GM23338 (cell line): ENCODE measurements around the gene LRMDA. TPM values are rescaled to one million over a fixed set of nuclear protein-coding genes. Genes with fewer than 3 reads are reported as not detected.

Source experiments
- ATAC-seq: fragments of 200-7000 bp; cut with Tn5 transposase; 3 replicates; pipeline ENCODE4 v1.9.1; 2020
- DNase-seq: peaks from one replicate; pipeline ENCODE4 v3.0.0-alpha.2; 2015; ENCODE audit warnings: low spot score
- H2AFZ ChIP-seq: fragments of 200-600 bp; sonication (generic); 2 replicates; pipeline ENCODE4 v1.8.0; 2016; ENCODE audit warnings: antibody characterized with exemption, mild to moderate bottlenecking, moderate library complexity
- H3F3A ChIP-seq: fragments of 200-600 bp; sonication (generic); replicated peaks from 2 replicates; pipeline ENCODE4 v1.8.0; 2017; ENCODE audit warnings: antibody characterized with exemption, mixed run types, low read depth
- H3K27ac ChIP-seq: fragments of 200-600 bp; sonication (generic); 2 replicates; pipeline ENCODE4 v1.6.1; 2016; ENCODE audit warnings: low read depth
- H3K27me3 ChIP-seq: fragments of 200-600 bp; sonication (generic); 2 replicates; pipeline ENCODE4 v1.8.0; 2016; ENCODE audit warnings: mild to moderate bottlenecking, mixed run types, moderate library complexity; ENCODE audit not compliant: insufficient read depth
- H3K36me3 ChIP-seq: fragments of 200-600 bp; sonication (generic); 2 replicates; pipeline ENCODE4 v1.8.0; 2016; ENCODE audit warnings: mild to moderate bottlenecking; ENCODE audit not compliant: insufficient read depth
- H3K4me1 ChIP-seq: fragments of 200-600 bp; sonication (generic); 2 replicates; pipeline ENCODE4 v1.8.0; 2016; ENCODE audit warnings: mild to moderate bottlenecking, moderate library complexity; ENCODE audit not compliant: insufficient read depth
- H3K4me2 ChIP-seq: fragments of 200-600 bp; sonication (generic); 2 replicates; pipeline ENCODE4 v1.7.1; 2017; ENCODE audit warnings: mixed run types
- H3K4me3 ChIP-seq: fragments of 200-600 bp; sonication (generic); 2 replicates; pipeline ENCODE4 v1.6.1; 2016; ENCODE audit warnings: mixed run types
- H3K79me2 ChIP-seq: fragments of 200-600 bp; sonication (generic); replicated peaks from 2 replicates; pipeline ENCODE4 v1.8.0; 2017; ENCODE audit warnings: mild to moderate bottlenecking; ENCODE audit not compliant: insufficient read depth
- H3K9me2 ChIP-seq: fragments of 200-600 bp; sonication (generic); 2 replicates; pipeline ENCODE4 v1.8.0; 2017; ENCODE audit not compliant: insufficient read depth
- H4K20me1 ChIP-seq: fragments of 200-600 bp; sonication (generic); replicated peaks from 2 replicates; pipeline ENCODE4 v1.8.0; 2017; ENCODE audit warnings: mild to moderate bottlenecking; ENCODE audit not compliant: insufficient read depth
- H3K27ac Mint-ChIP-seq: 2 replicates; pipeline ENCODE4 v1.8.0; 2020; ENCODE audit warnings: inconsistent platforms, mild to moderate bottlenecking, moderate library complexity, mixed read lengths
- H3K27me3 Mint-ChIP-seq: 3 replicates; pipeline ENCODE4 v1.8.0; 2022; ENCODE audit warnings: low read depth, mild to moderate bottlenecking, moderate library complexity, mixed read lengths, inconsistent platforms; ENCODE audit not compliant: insufficient read depth, poor library complexity
- H3K36me3 Mint-ChIP-seq: 3 replicates; pipeline ENCODE4 v1.8.0; 2021; ENCODE audit warnings: low read depth, mild to moderate bottlenecking, inconsistent platforms, moderate library complexity, mixed read lengths
- H3K4me1 Mint-ChIP-seq: 3 replicates; pipeline ENCODE4 v1.8.0; 2020; ENCODE audit warnings: mild to moderate bottlenecking, inconsistent platforms, mixed read lengths
- H3K4me3 Mint-ChIP-seq: 3 replicates; pipeline ENCODE4 v1.8.0; 2021; ENCODE audit warnings: moderate library complexity, mild to moderate bottlenecking, inconsistent platforms, mixed read lengths
- H3K9me3 Mint-ChIP-seq: 3 replicates; pipeline ENCODE4 v1.8.0; 2020; ENCODE audit warnings: moderate library complexity, mild to moderate bottlenecking, inconsistent platforms, mixed read lengths
- CTCF ChIP-seq, 2 experiments: fragments of 200-600 bp in 1 of 2; sonication (generic) in 1 of 2; conservative IDR thresholded peaks; 2 replicates each; pipeline versions ENCODE4 v1.5.1 to v1.6.1; 2016 to 2017; ENCODE audit warnings: antibody characterized with exemption in 2 of 2, low read depth in 2 of 2, mild to moderate bottlenecking in 2 of 2, moderate library complexity in 1 of 2
- EZH2 ChIP-seq: fragments of 200-600 bp; sonication (generic); IDR thresholded peaks from one replicate; pipeline ENCODE4 v1.8.0; 2017; ENCODE audit warnings: antibody characterized with exemption, mild to moderate bottlenecking, low read depth; ENCODE audit not compliant: unreplicated experiment
- JUNB ChIP-seq: IDR thresholded peaks from one replicate; pipeline ENCODE4 v1.6.1; 2016; ENCODE audit warnings: antibody characterized with exemption; ENCODE audit not compliant: unreplicated experiment
- ZNF114 ChIP-seq: fragments of 250-450 bp; sonication (Bioruptor Pico); IDR thresholded peaks from 2 replicates; pipeline ENCODE4 v1.5.0; 2020; ENCODE audit warnings: mild to moderate bottlenecking, moderate library complexity
- ZNF462 ChIP-seq: fragments of 250-450 bp; sonication (Bioruptor Pico); IDR thresholded peaks from 2 replicates; pipeline ENCODE4 v1.5.0; 2020; ENCODE audit warnings: mild to moderate bottlenecking, moderate library complexity
- polyA plus RNA-seq: library from polyadenylated mRNA; unstranded; fragments of >200 nt; fragmentation: Nextera tagmentation; extraction: Ambion mirVana; gene quantifications from 2 replicates; pipeline ENCODE4 v1.2.1, GENCODE V29; 2016
- total RNA-seq: library from RNA; depleted of rRNA; stranded (reverse); fragments of >200 nt; shearing (Covaris generic); gene quantifications from 2 replicates; pipeline ENCODE4 v1.2.3, GENCODE V29; 2014

LRMDA gene
- total and polyA plus RNA-seq, 2 experiments from 2014 or later: 0.90 to 1.8 TPM

- Histone ChIP-seq H2AFZ (no peak overlapping the region), H3K4me1 (peaks cover under 1% of the 10 kb centered on the region; the same call in 1 of the 2 replicates), H3F3A (no peaks in the 10 kb centered on the region), H3K36me3 (no peaks in the 10 kb centered on the region), H3K27ac (no peak overlapping the region), H3K9me2 (no peaks in the 10 kb centered on the region), H3K4me3 (no peak overlapping the region), H3K79me2 (no peaks in the 10 kb centered on the region), H3K27me3 (peaks cover 64% of the 10 kb centered on the region), H3K4me2 (no peak overlapping the region), H4K20me1 (no peaks in the 10 kb centered on the region)
- peaks cover 6% of the 10 kb centered on the region for H3K4me1 Mint-ChIP-seq
- ATAC-seq (no peak), DNase-seq (no peak)
- H3K27me3 Mint-ChIP-seq: peaks cover 51% of the 10 kb centered on the region
- H3K9me3 Mint-ChIP-seq: peaks cover 3% of the 10 kb centered on the region; the same call in 1 of the 3 replicates
- H3K27ac Mint-ChIP-seq: no peak overlapping the region
- TF ChIP-seq CTCF (conservative IDR thresholded peaks at IDR 0.05; ENCODE audit: low read depth in 2 of 2) (no peak), EZH2 (no peak), ZNF462 (CRISPR knock-in tag) (no peak), JUNB (no peak), ZNF114 (CRISPR knock-in tag) (no peak)
- no peak overlapping the region for H3K4me3 Mint-ChIP-seq
- peaks cover 2% of the 10 kb centered on the region; the same call in 1 of the 3 replicates for H3K36me3 Mint-ChIP-seq
Measured at GRCh38 chr10:75392271-75392670, 39.2 kb upstream of the LRMDA start.
